Amniotic stem cell (primary cell): Measurements from ENCODE around the gene SSNA1.
A peak's percentile ranks its signal among the peaks of the same experiment; 100 is the strongest.

ENCODE experiments used
- DNase-seq: peaks from one replicate; lab custom pipeline; 2025; lab: John Stamatoyannopoulos, UW

SSNA1 gene

DNA sequence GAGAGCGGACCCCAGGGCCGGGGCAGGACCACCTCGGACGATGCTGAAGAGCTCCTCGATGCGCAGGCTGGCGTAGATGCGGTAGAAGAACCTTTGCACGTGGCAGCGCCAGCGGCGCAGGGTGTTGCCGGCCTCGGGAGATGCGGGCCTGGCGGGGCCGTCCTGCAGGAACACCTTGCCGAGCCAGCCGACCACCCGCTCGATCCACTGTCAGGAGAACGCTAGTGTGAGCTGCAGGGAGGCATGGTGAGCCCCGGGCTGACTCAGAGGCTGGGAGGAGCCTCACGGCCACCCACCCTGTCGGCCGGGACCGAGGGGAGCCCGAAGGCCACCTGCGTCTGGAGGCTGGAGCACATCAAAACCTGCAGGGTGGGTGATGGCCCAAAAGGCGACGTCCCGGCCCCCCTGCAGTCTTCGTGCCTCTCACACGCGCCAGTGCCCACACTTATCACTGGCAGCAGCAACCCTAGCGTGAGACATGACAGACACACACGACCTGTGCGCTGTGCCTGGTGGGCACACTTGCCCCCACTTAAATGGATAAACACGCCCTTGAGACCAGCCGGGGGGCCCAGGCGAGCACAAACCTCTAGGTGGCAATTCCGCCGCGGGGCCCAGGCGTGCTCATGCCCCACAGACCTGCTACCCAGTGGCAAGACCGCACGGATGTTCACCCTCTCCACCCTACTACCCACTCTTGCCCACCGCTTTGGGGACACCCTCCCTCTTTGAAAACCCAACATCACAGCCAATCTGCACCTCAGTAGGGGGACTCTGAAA, 3.4 kb upstream of the SSNA1 start:
- DNase-seq: no peak

DNA sequence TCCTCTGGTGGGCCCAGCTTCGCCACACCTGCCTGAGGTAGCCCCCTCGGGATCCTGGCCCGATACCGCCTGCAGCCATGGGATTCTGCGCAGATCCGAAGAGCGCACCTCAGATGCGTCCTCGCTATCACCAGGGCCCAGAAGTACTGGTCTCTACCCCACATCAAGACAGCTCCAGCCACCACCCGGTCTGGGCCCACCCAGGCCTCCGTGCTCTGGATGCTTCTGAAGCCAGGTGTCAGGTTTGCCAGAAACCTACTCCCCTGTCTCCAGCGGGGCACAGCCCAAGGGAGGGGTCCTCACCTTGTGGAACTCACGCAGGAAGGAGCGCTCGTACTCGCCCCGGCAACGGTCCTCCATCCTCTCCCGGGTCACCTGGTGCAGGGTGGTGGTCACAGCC, 2.6 kb upstream of the SSNA1 start:
- no peak for DNase-seq

DNA sequence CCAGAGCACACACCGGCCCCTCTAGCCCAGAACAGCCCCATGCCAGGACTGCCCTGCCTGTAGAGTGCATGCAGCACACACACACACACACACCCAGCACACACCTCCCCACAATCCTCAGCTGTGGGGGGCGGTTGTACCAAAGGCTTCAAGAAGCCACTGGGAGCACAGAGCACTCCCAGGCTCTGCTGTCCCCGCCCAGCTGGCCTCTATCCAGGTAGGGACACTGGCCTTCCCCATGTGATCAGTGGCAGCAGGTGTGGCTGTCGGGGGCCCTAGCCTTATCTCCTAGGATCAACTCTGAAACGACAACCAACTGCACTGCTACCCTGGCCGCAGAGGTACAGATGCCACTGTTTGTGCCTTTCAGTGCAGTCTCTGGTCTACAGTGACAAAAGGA, 2.1 kb upstream of the SSNA1 start:
- DNase-seq: no peak

DNA sequence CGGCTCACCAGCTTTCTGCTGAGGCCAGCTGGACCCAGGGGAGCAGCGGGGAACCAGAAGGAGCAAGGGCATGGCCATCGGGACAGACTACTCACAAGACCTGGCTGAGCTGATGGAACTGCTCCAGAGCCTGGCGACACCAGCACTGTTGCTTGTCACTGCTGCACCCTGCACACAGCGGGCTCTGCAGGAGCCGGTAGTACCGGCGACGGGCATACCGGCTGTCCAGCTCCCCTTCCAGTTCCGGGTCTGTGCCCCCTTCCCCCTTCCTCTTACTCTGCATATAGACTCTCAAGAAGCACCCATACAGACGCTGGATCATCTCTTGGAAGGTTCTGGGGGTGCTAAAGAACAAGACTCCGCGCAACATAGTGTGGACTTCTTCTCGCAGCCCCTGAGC, 1.1 kb upstream of the SSNA1 start:
- DNase-seq: no peak

DNA sequence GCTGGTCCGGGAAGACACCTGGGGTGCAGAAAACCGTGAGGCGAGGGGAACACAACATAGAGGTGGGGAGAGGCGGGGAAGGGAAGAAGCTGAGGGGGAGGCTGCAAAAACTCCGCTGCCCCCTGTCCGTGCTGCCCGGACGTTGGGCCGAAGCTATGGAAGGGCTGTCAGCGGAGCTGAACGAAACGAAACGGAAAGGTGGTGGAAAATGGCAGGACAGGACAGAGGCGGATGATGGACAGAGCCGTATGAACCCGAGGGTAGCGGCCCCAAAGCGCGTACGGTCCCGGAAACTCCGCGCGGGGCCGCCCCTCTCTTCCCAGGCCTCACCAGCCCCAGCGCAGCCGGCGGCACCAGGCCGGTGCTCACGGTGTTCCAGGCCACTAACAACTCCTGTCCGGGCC, 388 bp upstream of the SSNA1 start:
- no peak for DNase-seq

DNA sequence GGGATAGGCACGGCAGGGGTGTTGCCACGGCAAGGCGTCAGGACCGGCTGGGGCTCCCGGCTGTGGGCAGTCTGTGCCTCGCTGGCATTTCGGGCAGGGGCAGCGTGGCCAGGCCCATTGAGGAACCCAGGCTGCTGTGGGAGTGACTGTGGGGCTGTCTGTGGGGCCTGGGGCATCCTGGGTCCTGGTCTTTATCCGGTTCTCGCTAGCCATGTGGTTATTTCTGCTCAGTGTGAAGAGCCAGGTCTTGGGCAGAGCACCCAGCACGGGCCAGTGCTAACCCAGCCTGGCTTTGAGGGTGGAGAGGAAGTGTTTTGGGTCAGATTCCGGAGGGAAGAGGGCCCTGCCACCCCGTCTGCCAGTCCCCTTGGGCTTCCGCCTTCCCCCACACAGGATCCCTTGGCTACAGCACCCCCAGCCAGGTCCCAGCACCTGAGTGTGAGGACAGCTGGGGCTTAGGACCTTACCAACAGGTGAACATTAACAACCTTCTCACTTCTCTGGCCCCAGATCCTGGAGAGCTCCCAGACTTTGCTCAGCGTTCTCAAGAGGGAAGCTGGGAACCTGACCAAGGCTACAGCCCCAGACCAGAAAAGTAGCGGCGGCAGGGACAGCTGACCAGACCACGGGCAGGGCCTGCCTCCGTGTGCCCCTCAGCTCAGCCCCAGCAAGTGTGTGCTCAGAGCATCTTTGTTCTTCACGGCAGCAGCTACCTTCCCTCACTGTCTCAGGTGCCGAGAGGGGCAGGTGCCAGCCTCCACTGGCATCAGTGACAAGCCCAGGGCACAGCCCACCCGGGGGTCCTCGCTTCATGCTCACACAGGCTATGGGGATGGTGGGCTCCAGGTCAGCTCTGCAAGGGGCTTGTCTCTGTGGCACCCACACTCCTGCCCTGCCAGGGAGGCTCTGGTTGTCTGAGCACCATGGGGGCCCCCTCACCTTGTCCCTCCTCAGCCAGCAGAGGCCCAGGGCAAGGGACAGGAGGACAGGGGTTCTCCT, 1.1 kb downstream of the SSNA1 start:
- no peak for DNase-seq

DNA sequence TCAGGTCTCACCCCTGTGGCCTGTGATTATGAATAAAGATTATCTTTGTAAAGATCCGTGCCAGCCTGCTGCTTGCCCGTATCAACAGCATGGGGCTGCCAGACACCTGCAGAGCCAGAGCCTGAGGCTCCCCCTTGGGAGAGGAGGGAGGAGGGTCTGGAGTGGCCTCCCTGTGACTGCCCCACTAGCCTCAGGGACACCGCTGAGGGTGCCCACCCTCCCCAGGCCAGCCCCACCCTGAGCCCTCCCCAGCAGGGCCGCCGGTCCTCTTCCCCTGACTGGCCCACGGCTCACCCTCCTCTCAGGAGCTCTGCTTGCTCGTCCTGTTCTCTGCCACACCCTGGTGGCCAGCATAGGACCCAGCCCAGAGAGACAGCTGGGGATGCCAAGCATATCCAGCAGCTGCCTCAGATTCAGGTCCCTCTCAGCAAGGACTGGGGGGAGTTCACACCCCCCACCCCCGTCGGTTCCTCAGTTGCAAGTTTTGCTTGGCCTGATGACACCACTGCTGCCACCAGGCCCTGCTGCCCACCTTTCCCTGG, 1.9 kb downstream of the SSNA1 start:
- DNase-seq: no peak

DNA sequence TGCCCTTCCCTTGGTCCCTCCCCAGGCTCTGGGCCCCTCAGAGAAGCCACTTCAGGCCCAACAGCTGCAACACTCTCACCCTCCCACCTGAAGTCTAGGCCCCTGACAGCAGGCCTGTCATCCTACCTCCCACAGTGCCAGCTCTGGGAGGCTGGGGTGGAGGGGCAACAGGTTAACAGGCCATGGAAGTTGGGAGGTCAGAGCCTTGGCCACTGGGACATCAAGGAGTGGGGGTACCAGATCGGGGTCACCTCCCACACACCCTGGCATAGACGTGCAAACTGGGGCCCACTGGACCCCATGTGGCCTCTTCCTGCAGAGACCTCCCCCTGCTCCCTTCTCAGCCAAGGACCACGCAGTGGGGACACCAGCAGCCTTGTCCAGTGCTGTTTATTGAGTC, 2.8 kb downstream of the SSNA1 start:
- no peak for DNase-seq

DNA sequence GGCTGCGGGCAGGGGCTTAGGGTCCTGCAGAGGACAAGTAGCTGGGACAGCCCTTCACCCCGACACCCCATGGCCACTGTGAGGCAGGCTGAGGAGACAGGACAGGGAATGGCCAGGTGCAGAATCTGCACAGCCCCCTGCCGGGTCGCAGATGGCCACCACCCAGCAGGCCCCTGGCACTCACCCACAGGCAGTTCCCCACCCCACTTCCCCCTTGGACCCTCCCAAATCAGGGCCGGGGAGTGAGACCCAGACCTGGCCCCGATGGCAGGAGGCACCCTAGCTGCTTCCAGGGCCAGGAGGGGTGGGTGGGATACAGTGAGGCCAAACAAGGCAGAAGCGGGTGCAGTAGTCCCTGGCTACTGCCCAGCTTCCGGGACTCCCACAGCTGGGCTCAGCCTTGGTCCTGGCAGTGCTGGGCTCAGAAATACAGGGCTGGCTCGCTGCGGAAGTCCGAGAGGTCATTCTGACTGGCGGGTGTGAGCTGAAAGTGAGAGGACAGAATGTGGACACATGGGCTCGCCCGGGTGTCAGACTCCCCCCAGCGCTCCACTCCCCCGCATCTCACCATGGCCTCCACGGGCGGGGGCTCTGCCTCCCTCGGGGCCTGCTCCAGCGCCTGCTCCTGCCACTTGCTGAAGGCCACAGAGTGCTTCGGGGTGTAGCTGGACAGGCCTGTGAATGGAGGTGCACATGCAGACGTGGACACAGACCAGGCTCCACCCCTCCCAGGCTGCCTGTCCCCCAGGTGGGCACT, 3.4 kb downstream of the SSNA1 start:
- no peak for DNase-seq

DNA sequence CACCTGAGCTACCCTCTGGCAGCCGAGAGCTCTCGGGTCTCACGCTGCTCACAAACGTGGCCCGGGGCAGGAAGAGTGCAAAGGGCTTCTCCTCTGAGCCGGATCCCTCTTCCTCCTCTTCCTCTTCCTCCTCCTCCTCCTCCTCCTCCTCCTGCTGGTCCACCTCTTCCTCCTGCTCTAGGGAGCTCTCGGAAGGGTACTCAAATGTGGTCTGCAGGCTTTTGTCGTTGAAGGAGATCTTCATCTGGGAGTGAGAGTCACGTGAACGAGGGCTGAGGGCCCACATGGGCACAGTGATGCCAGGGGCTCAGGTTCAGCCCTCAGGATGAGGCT, 3.9 kb downstream of the SSNA1 start:
- DNase-seq: no peak

DNA sequence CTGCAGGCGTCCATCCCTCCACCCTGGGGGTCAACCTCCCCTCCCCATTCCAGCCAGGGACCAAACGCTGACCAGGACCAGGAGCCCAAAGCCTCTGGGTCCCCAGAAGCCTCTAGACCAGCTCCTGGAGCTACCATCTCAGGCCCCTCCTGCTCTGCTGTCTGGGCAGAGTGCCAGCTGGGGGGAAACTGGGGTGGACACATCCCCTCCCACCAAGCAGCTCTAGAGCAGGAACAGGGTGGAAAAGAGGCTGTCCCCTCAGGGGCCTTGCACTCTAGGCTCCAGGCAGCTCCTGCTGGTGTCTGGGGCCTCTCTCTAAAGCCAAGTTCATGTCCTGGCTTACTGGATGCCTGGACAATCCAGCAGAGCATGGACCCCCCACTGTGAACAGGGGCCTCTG, 4.4 kb downstream of the SSNA1 start:
- DNase-seq: no peak

DNA sequence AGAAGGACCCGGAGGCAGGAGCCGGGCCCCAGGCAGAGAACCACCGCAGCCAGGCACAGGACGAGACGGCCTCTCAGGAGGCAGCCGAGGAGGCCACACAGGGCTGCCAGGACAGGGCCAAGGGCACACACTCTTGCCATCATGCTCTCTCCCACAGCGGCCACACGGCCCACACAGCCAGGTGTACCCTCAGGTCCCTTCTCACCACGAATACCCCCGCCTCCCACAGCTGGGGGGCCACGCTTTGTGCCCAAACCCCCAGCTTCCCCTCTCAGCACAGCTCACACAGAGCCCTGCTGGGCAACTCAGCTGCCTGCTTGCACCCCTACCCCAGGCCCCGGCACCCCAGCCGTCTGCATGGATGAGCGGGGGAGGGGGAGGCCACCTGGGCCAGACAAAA, 5.3 kb downstream of the SSNA1 start:
- DNase-seq: no peak

DNA sequence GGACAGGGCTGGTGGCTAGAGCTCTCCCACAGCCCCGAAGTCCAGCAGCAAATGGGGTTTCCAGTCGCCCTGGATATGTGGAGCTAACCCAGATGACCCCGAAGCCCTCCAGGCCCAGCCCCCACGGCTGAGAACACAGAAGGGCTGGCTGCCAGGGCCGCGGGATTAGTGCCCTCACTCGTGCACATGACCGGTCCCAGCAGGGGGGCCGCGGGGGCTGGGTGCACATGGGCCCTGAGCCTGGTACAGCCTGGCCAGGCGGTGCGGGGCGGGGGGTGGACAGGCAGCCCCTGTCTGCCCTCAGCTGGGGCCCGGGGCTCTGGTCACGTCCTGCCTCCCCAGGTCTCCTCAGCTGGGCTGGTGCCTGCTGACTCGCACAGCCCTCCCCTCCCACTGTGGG, 5.9 kb downstream of the SSNA1 start:
- no peak for DNase-seq

DNA sequence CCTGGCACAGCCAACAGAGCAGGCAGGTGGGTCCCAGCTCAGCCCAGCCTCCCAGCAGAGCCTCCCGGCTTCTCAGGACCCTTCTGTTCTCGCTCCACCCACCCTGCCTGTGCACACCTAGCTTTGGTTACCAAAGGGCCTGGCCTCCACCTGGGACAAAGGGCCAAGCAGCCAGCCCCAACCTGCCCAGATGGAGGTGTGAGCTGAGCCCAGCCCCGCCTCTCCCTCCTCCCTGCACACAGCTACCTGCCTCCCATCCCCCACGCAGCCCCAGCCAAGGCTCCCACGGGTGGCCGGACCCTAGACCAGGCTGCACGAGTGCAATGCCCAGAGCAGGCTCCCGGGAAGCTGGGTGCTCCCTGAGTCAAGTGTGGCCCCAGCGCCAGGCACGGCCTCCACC, 6.4 kb downstream of the SSNA1 start:
- no peak for DNase-seq

DNA sequence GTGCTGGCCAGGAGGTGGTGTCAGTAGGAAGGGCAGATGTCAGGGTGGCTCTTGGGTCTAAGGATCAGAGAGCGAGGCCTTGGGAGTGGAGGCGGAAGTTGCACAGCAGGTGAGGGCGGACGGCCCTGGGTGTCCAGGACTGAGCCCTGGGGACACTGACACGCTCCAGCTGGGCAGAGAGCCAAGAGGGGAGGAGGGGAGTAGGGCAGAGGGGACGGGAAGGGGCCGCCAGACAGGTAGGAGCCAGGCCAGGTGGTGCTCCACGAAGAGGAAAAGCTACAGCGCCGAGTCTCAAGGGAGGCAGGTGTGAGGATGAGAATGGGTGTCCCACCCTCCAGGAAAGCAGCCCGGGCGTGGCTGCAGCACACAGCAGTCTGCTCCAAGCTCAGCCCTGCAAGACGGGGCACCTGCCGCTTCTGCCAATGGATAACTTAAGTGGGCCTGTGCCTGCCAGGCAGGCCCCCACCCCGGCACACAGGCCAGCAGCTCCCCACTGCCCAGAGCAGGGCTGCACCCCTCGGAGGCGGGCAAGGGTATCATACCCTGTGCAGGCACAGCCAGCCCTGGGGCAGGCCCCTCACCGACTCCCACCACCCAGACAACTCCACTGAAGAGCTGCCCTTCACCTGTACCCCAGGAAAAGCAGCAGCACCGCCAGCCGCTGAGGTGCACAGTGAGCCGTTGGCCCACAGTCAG, 7.2 kb downstream of the SSNA1 start:
- no peak for DNase-seq

DNA sequence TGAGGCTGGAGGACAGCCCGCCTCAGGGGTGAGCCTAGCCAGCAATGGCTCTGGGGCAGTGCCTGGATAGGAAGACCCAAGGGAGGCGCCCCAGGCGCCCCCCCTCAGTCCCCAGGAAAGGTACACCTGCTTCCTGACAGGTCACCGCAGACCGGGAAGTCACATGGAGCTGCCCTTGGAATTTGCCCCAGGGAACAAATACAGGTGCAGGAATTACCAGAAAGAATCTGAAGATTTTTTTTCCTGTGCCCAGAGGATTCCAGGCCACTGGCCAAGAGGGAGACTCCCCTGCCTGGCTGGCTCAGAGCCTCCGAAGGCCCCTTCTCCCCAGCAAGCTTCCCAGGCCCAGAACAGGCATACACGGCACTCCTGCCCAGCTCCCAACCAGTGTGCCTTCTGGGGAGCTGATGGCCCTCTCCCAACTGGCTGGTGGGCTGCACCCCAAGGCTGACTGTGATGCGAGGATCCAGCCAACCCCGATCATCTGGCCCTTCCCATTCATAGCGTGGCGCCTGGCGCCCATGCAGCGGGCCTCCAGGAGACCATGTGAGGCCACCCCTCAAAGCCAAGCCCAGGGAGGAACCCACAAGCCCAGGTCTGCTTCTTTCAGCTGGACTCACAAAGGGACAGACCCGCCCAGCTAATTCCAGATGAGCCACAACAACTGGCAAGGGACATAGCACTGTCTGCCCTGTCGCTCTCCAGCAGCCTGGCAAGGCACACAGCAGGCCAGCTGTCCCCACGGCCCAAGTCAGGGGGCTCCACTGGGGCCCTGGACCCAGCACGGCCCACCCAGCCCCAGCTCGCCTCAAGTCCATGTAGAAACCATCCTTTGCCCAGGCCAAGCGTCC, 9.8 kb downstream of the SSNA1 start:
- no peak for DNase-seq

DNA sequence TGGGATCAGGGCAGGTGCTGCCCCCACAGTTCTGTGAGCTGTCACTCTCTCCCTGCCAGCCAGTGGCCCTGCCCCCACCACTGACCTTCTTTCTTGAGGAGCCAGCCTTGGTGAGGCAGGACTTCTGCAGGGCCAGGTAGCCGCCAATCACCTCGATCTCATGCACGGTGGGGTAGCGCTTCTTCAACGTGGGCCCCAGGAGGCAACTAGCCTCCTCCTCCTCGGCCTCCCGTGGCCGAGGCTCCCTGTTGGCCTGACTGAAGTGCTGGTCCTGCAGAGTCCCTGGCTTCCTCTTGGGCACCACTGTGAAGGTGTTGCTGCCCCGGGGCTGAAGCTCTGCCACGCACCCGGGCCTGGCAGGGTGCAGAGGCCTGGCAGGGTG, 10.4 kb downstream of the SSNA1 start:
- DNase-seq: no peak

DNA sequence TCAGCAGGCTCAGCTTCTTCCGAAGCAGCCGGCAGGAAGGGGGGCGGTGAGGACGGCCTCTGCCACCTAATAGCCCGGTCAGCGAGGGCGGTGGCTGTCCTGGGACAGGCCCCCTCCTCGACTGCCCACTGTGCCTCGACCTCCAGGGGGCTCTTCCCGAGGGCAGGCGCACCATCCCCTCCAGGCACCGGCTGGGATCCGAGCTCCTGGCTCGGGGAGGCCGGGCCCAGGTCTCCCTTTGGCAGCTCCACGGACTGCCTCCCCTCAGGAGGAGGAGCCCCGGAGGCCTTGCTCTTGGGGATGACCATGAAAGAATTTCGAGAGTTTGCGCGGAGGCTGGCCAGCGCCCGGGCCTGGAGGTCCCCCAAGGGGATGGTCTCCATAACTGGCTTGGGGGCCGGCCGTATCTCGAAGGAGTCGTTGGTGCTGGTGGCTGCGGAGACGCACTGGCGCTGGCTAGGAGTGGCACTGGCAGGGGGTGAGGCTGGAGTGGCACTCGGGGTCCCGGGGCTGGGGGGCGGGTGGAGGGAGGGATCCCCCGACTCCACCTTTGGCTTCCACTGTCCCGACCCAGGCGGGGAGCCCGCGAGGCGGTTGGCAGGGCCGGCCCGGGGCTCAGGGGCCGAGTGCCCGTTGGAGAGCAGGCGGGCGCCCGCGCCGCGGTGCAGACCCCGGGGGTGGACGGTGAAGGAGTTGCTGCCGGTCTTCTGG, 11.1 kb downstream of the SSNA1 start:
- DNase-seq: no peak

DNA sequence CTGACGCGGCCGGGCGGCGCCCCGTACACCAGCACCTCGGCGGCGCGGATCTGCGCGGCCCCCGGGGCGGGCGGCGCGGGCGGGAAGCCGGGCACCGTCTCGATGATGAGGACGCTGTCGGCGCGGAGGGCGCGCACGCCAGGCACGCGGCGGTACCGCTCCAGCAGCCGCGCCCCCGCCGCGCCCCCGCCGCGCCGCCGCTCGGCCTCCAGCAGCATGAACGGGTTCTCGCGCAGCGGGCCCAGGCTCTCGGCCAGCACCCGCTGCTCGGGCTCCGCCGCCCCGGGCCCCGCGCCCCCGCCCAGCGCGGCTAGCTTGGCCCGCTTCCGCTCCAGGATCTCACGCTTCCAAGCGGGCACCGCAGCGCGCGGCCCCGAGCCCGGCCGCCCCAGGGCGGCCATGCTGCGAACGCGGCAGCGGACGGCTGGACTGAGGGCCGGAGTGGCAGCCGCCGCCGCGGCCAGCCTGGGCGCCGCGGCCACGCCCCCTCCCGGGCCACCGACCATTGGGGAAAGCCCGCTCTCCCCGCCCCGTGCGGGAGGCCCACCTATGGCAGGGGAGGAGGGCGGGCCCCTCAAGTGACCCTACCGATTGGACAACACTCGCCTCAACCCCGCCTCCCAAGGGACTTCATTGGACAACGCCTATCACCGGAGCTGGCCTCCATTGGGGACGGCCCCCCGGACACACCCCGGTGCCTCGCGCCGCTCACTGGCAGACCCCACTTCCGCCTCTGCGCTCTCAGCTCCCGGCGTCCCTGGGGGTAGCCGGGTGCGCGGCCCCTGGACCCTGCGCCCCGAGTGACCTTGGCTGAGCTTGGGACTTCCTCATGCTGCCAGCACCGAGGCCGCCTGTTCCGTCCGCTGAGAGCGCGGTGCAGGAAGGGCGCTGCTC, 12.1 kb downstream of the SSNA1 start, which contains the start of gene TPRN:
Gene TPRN, minus strand, starts transcription at position 431 of the 894 bp plus-strand sequence. Its CDS starts 30 bp downstream, at position 401.
- peak; percentile 96 for DNase-seq
